ENCODE results near the gene YDJC. TPM values are rescaled to one million over a fixed set of nuclear protein-coding genes. Genes with fewer than 3 reads are reported as not detected.

YDJC gene
- total and polyA plus RNA-seq, 9 of the 15 experiments (the other 6 are each of a cell fraction or from before 2014, with no cell fraction given), result 13.5 to 871 (median 164) TPM

GRCh38 chr22:21629255-21630149, at the start of gene YDJC (continued):
- TF ChIP-seq RNF219 (CRISPR knock-in tag; IDR thresholded peaks at IDR 0.05) (no peak), EP300 (IDR thresholded peaks at IDR 0.05; ENCODE audit: low read length) (peak; percentile 90), MYC (IDR thresholded peaks at IDR 0.05; ENCODE audit: low read depth, low read length) (peak; percentile 100), MYC (CRISPR knock-in tag; IDR thresholded peaks at IDR 0.05; ENCODE audit: borderline replicate concordance, low read depth) (no peak), ZNF384 (IDR thresholded peaks at IDR 0.05; ENCODE audit: low read depth, low read length) (peak; percentile 84), JUND (IDR thresholded peaks at IDR 0.05; ENCODE audit: borderline replicate concordance, low read depth, low read length) (peak; percentile 94), JUND (tag; IDR thresholded peaks at IDR 0.05; ENCODE audit: borderline replicate concordance, low read depth, low read length) (no peak), NELFE (IDR thresholded peaks at IDR 0.05; ENCODE audit: insufficient read depth, insufficient read length) (no peak), MAFK (IDR thresholded peaks at IDR 0.05; ENCODE audit: low read length) (peak; percentile 46; the same call in 1 of the 2 replicates), RCOR1 (IDR thresholded peaks at IDR 0.05; ENCODE audit: borderline replicate concordance in 1 of 2, low read depth in 2 of 2, low read length in 2 of 2) (peak; percentile 90 to 99), ATF3 (IDR thresholded peaks at IDR 0.05) (no peak), ATF3 (CRISPR knock-in tag; conservative IDR thresholded peaks at IDR 0.05) (peak; percentile 98), SMC3 (conservative IDR thresholded peaks at IDR 0.05; ENCODE audit: insufficient read depth, low read depth, low read length) (peak; percentile 88), ZBTB7A (IDR thresholded peaks at IDR 0.05; ENCODE audit: borderline replicate concordance, control insufficient read depth, low read depth, low read length) (no peak), SUPT5H (IDR thresholded peaks at IDR 0.05) (no peak), C11orf30 (IDR thresholded peaks at IDR 0.05; ENCODE audit: low read depth) (no peak), TBL1XR1 (IDR thresholded peaks at IDR 0.05; ENCODE audit: low read length in 2 of 2) (peak; percentile 91 to 95), HCFC1 (IDR thresholded peaks at IDR 0.05; ENCODE audit: low read depth, low read length) (peak; percentile 94)
- TF ChIP-seq, protein P1, sequence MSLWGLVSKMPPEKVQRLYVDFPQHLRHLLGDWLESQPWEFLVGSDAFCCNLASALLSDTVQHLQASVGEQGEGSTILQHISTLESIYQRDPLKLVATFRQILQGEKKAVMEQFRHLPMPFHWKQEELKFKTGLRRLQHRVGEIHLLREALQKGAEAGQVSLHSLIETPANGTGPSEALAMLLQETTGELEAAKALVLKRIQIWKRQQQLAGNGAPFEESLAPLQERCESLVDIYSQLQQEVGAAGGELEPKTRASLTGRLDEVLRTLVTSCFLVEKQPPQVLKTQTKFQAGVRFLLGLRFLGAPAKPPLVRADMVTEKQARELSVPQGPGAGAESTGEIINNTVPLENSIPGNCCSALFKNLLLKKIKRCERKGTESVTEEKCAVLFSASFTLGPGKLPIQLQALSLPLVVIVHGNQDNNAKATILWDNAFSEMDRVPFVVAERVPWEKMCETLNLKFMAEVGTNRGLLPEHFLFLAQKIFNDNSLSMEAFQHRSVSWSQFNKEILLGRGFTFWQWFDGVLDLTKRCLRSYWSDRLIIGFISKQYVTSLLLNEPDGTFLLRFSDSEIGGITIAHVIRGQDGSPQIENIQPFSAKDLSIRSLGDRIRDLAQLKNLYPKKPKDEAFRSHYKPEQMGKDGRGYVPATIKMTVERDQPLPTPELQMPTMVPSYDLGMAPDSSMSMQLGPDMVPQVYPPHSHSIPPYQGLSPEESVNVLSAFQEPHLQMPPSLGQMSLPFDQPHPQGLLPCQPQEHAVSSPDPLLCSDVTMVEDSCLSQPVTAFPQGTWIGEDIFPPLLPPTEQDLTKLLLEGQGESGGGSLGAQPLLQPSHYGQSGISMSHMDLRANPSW (CRISPR knock-in tag; IDR thresholded peaks at IDR 0.05), result peak; percentile 99

All from K562 (cell line).